Gastrocnemius medialis (tissue), 4 donors: ENCODE results near the gene RARB. TPM values are rescaled to one million over a fixed set of nuclear protein-coding genes. Genes with fewer than 3 reads are reported as not detected.

Experiments used
- ATAC-seq, 2 donors: fragments of 150-250 bp; one replicate each; pipeline ENCODE4 v1.9.1; 2016
- DNase-seq, 2 donors: peaks; one replicate each; pipeline ENCODE4 v3.0.0-alpha.2; 2019
- H3K27ac ChIP-seq, 4 donors: fragments of 200-600 bp; sonication (generic); 1 replicate in 1 of 4; 2 replicates in 3 of 4; pipeline ENCODE4 v1.5.1; 2016 to 2018; ENCODE audit warnings: mild to moderate bottlenecking in 2 of 4, moderate library complexity in 1 of 4
- H3K27me3 ChIP-seq, 3 donors: fragments of 200-600 bp; sonication (generic) in 2 of 3; 1 replicate in 1 of 3; 2 replicates in 2 of 3; pipeline versions ENCODE4 v1.5.1 to v1.6.0; 2016 to 2019; ENCODE audit warnings: mild to moderate bottlenecking in 1 of 3, moderate library complexity in 1 of 3
- H3K36me3 ChIP-seq, 2 donors: fragments of 200-600 bp; sonication (generic) in 1 of 2; one replicate each; pipeline ENCODE4 v1.5.1; 2017 to 2018
- H3K4me1 ChIP-seq, 2 donors: fragments of 200-600 bp; sonication (generic) in 1 of 2; one replicate each; pipeline ENCODE4 v1.5.1; 2016 to 2017; ENCODE audit warnings: mild to moderate bottlenecking in 2 of 2
- H3K4me3 ChIP-seq, 4 donors: fragments of 200-600 bp; sonication (generic) in 3 of 4; 1 replicate in 1 of 4; 2 replicates in 3 of 4; pipeline ENCODE4 v1.5.1; 2016 to 2019; ENCODE audit warnings: mild to moderate bottlenecking in 2 of 4
- H3K9me3 ChIP-seq, 3 donors: fragments of 200-600 bp; sonication (generic) in 2 of 3; 1 replicate in 1 of 3; 2 replicates in 2 of 3; pipeline ENCODE4 v1.5.1; 2016 to 2019
- CTCF ChIP-seq, 5 experiments: fragments of 450-650 bp in 3 of 5; fragments of 200-600 bp in 2 of 5; sonication (generic) in 2 of 5; IDR thresholded peaks in 4 of 5; conservative IDR thresholded peaks in 1 of 5; 1 replicate in 4 of 5; 2 replicates in 1 of 5; pipeline ENCODE4 v1.5.1; 2016 to 2019; ENCODE audit warnings: antibody characterized with exemption in 5 of 5, mild to moderate bottlenecking in 3 of 5, moderate library complexity in 3 of 5
- POLR2A ChIP-seq, 2 donors: fragments of 450-650 bp; IDR thresholded peaks; one replicate each; pipeline ENCODE4 v1.6.1; 2017; ENCODE audit warnings: antibody characterized with exemption in 2 of 2, mild to moderate bottlenecking in 2 of 2, moderate library complexity in 2 of 2
- in situ Hi-C, 4 donors: fragments of 200-750 bp; cut with MboI; loops; one replicate each; pipeline versions ENCODE4 v1.15.0 to v1.8.0; 2017; ENCODE audit warnings: low sequenced_read_pairs in 4 of 4
- intact Hi-C: fragments of 100-400 bp; cut with DNase I; formaldehyde crosslinking; loops from one replicate; pipeline ENCODE4 v1.15.1; 2023; ENCODE audit warnings: low total_unique reads
- total RNA-seq, 4 donors: library from RNA; depleted of rRNA; stranded (reverse); fragments of >200 nt; gene quantifications; one replicate each; pipeline versions ENCODE4 v1.1.0 to v1.2.3, GENCODE V29; 2016

The RARB gene
- total RNA-seq, 4 donors from 2014 or later = 1.2 to 3.0 (median 1.9) TPM

- in situ Hi-C loops (loop anchor here (10.0 to 25.0 kb wide), 7 partner anchors 159 to 819 kb away; no protein-coding TSS in a partner anchor), intact Hi-C loops (loop anchor here (1.0 to 10.0 kb wide), 5 partner anchors 72 to 820 kb away; no protein-coding TSS in a partner anchor)
- DNase-seq (no peak), ATAC-seq (peak in 1 of 2 donors; percentile 45)
- TF ChIP-seq POLR2A (IDR thresholded peaks at IDR 0.05) (no peak), CTCF (IDR thresholded peaks at IDR 0.05 in 4 of 5, conservative IDR thresholded peaks at IDR 0.05 in 1 of 5) (peak; percentile 66 to 83 (median 77))
- Histone ChIP-seq H3K36me3 (peaks cover 0 to 26% of the 10 kb centered on the region in 2 donors), H3K27me3 (no peaks in the 10 kb centered on the region), H3K4me1 (peaks cover 14 to 33% of the 10 kb centered on the region in 2 donors), H3K9me3 (no peaks in the 10 kb centered on the region), H3K4me3 (no peak overlapping the region), H3K27ac (no peak overlapping the region)
Observed at GRCh38 chr3:25594007-25594502, 166.0 kb downstream of the RARB start.

DNA sequence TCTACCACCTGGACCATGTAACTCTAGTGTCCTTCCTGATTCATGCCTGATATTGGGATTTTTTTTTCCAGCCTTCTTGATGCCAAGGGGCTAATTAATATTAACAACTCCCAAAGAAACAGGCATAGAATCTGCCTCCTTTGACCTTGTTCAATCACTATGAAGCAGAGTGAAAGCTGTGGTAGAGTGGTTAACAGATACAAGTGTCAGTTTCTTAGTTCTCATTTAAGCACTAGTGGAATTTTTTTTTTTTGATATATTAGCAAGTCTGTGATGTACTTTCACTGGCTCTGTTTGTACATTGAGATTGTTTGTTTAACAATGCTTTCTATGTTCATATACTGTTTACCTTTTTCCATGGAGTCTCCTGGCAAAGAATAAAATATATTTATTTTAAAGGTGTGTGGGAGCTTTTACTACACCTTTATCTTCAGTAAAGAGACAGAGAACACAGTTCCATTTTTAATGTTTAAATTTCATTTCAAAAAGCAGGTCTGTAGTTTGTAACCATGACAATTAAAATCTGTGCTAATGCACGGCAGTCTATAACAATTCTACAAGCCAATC is 169.6 kb downstream of the RARB start:
- intact Hi-C loops (loop anchor here (10.0 kb wide), 1 partner anchor 563 kb away; no protein-coding TSS in a partner anchor), in situ Hi-C loops (loop anchor here (10.0 to 25.0 kb wide), 7 partner anchors 163 to 823 kb away; no protein-coding TSS in a partner anchor)
- ATAC-seq (no peak), DNase-seq (no peak)
- Histone ChIP-seq H3K27ac (no peak overlapping the region), H3K4me3 (no peak overlapping the region), H3K36me3 (peaks cover 0 to 38% of the 10 kb centered on the region in 2 donors), H3K9me3 (no peaks in the 10 kb centered on the region), H3K27me3 (no peaks in the 10 kb centered on the region), H3K4me1 (peaks cover 10 to 14% of the 10 kb centered on the region in 2 donors)
- TF ChIP-seq CTCF (IDR thresholded peaks at IDR 0.05 in 4 of 5, conservative IDR thresholded peaks at IDR 0.05 in 1 of 5) (no peak), POLR2A (IDR thresholded peaks at IDR 0.05) (no peak)

- Histone ChIP-seq H3K9me3 (no peaks in the 10 kb centered on the region), H3K27ac (peak overlapping the region; percentile 42 to 67 (median 58)), H3K27me3 (no peaks in the 10 kb centered on the region), H3K4me1 (peaks cover 10 to 17% of the 10 kb centered on the region in 2 donors), H3K36me3 (peaks cover 0 to 37% of the 10 kb centered on the region in 2 donors), H3K4me3 (no peak overlapping the region)
- no peak for TF ChIP-seq POLR2A (IDR thresholded peaks at IDR 0.05)
- peak; percentile 29 to 50 for DNase-seq
- intact Hi-C loops = no loop called here
- in situ Hi-C loops = no loop called here
- peak; percentile 62 to 96 for ATAC-seq
Observed at GRCh38 chr3:25603703-25604102, 175.6 kb downstream of the RARB start.

- TF ChIP-seq CTCF (IDR thresholded peaks at IDR 0.05 in 4 of 5, conservative IDR thresholded peaks at IDR 0.05 in 1 of 5) = no peak
- TF ChIP-seq POLR2A (IDR thresholded peaks at IDR 0.05) = no peak
- DNase-seq = no peak
- Histone ChIP-seq H3K36me3 (peaks cover 0 to 37% of the 10 kb centered on the region in 2 donors), H3K9me3 (no peaks in the 10 kb centered on the region), H3K27me3 (no peaks in the 10 kb centered on the region), H3K27ac (peak overlapping the region; percentile 42 to 67 (median 58)), H3K4me1 (peaks cover 10 to 17% of the 10 kb centered on the region in 2 donors), H3K4me3 (no peak overlapping the region)
- ATAC-seq = peak; percentile 66 to 82
- intact Hi-C loops (no loop called here), in situ Hi-C loops (no loop called here)
Observed at GRCh38 chr3:25604107-25604805, 176.2 kb downstream of the RARB start.

- no peak for DNase-seq
- TF ChIP-seq CTCF (IDR thresholded peaks at IDR 0.05 in 4 of 5, conservative IDR thresholded peaks at IDR 0.05 in 1 of 5) (no peak), POLR2A (IDR thresholded peaks at IDR 0.05) (no peak)
- Histone ChIP-seq H3K4me1 (no peaks in the 10 kb centered on the region), H3K27ac (no peak overlapping the region), H3K27me3 (no peaks in the 10 kb centered on the region), H3K9me3 (no peaks in the 10 kb centered on the region), H3K4me3 (no peak overlapping the region), H3K36me3 (peaks cover 7 to 86% of the 10 kb centered on the region in 2 donors)
- in situ Hi-C loops = no loop called here
- intact Hi-C loops = no loop called here
- ATAC-seq = no peak
Observed at GRCh38 chr3:25610167-25610566, 182.1 kb downstream of the RARB start.
